PC-3 (cell line): ENCODE measurements around the gene DISC1. TPM values are rescaled to one million over a fixed set of nuclear protein-coding genes. Genes with fewer than 3 reads are reported as not detected.

Experiments used
- ATAC-seq: fragments of 200-7000 bp; cut with Tn5 transposase; 2 replicates; pipeline ENCODE4 v1.9.1; 2020; ENCODE audit warnings: mild to moderate bottlenecking, moderate library complexity
- BruUV-seq: library from RNA; stranded (reverse); fragments of 400-500 nt; replicated peaks from 2 replicates; lab custom pipeline; 2021; lab: Mats Ljungman, UMichigan
- CTCF ChIA-PET: fragments of 300-600 bp; sonication (Branson Sonifier 250); formaldehyde crosslinking; loops from one replicate; lab custom pipeline; 2022; ENCODE audit warnings: antibody characterized with exemption; lab: Charles Lee
- POLR2A ChIA-PET: fragments of 300-600 bp; sonication (Branson Sonifier 250); formaldehyde crosslinking; loops from one replicate; lab custom pipeline; 2022; ENCODE audit warnings: antibody characterized with exemption; ENCODE audit not compliant: unreplicated experiment; lab: Charles Lee
- DNase-seq: peaks from one replicate; pipeline ENCODE4 v3.0.0-alpha.2; 2015
- H2AFZ ChIP-seq: fragments of 300-600 bp; sonication (generic); 2 replicates; pipeline ENCODE4 v1.6.0; 2016; ENCODE audit warnings: antibody characterized with exemption, low read length
- H3F3A ChIP-seq: fragments of 300-600 bp; sonication (generic); one replicate; pipeline ENCODE4 v1.6.0; 2017; ENCODE audit warnings: antibody characterized with exemption, low read length, control low read depth, mild to moderate bottlenecking; ENCODE audit not compliant: unreplicated experiment
- H3K27ac ChIP-seq: fragments of 300-600 bp; sonication (generic); 2 replicates; pipeline ENCODE4 v1.5.1; 2016; ENCODE audit warnings: mild to moderate bottlenecking, low read length
- H3K27me3 ChIP-seq: fragments of 300-600 bp; sonication (generic); 2 replicates; pipeline ENCODE4 v1.6.1; 2016; ENCODE audit warnings: low read length, mixed read lengths
- H3K36me3 ChIP-seq: fragments of 300-600 bp; sonication (generic); 2 replicates; pipeline ENCODE4 v1.6.1; 2016; ENCODE audit warnings: low read depth, mixed run types, low read length, mixed read lengths
- H3K4me1 ChIP-seq: fragments of 300-600 bp; sonication (generic); 2 replicates; pipeline ENCODE4 v1.5.1; 2016; ENCODE audit warnings: low read length; ENCODE audit not compliant: insufficient read depth
- H3K4me2 ChIP-seq: fragments of 300-600 bp; sonication (generic); 2 replicates; pipeline ENCODE4 v1.6.0; 2016; ENCODE audit warnings: low read length
- H3K4me3 ChIP-seq: fragments of 300-600 bp; sonication (generic); 2 replicates; pipeline ENCODE4 v1.5.1; 2016; ENCODE audit warnings: mild to moderate bottlenecking, low read length, mixed read lengths
- H3K79me2 ChIP-seq: fragments of 300-600 bp; sonication (generic); 2 replicates; pipeline ENCODE4 v1.6.1; 2017; ENCODE audit warnings: low read length, mixed read lengths
- H3K9ac ChIP-seq: fragments of 300-600 bp; sonication (generic); 2 replicates; pipeline ENCODE4 v1.6.0; 2016; ENCODE audit warnings: mild to moderate bottlenecking, low read length
- H3K9me2 ChIP-seq: fragments of 300-600 bp; sonication (generic); replicated peaks from 2 replicates; pipeline ENCODE4 v1.6.1; 2016; ENCODE audit warnings: mixed run types, low read length, mixed read lengths
- H3K9me3 ChIP-seq: fragments of 300-600 bp; sonication (generic); 2 replicates; pipeline ENCODE4 v1.6.1; 2016; ENCODE audit warnings: low read length, mixed read lengths
- H4K20me1 ChIP-seq: fragments of 300-600 bp; sonication (generic); 2 replicates; pipeline ENCODE4 v1.6.1; 2016; ENCODE audit warnings: low read length, mixed read lengths
- EZH2 ChIP-seq: fragments of 300-600 bp; sonication (generic); IDR thresholded peaks from one replicate; pipeline ENCODE4 v1.6.1; 2017; ENCODE audit warnings: antibody characterized with exemption, mild to moderate bottlenecking, low read length; ENCODE audit not compliant: unreplicated experiment
- EZH2phosphoT487 ChIP-seq: fragments of 300-600 bp; sonication (generic); IDR thresholded peaks from 2 replicates; pipeline ENCODE4 v1.6.1; 2018; ENCODE audit warnings: mild to moderate bottlenecking, antibody characterized with exemption, low read length, borderline replicate concordance
- intact Hi-C: fragments of 100-400 bp; cut with micrococcal nuclease; formaldehyde crosslinking; loops from 2 replicates; pipeline ENCODE4 v1.9.0; 2023
- total RNA-seq: library from RNA; depleted of rRNA; stranded (reverse); fragments of >200 nt; gene quantifications from 2 replicates; pipeline ENCODE4 v1.2.3, GENCODE V29; 2014
- TF ChIP-seq, protein P1 (sequence below): fragments of 300-600 bp; sonication (generic); conservative IDR thresholded peaks from 2 replicates; pipeline ENCODE4 v1.5.1; 2017; ENCODE audit warnings: antibody characterized with exemption, low read depth, mild to moderate bottlenecking, low read length

DISC1 gene
- total RNA-seq, 1 experiment from 2014 or later: 3.4 TPM

DNA sequence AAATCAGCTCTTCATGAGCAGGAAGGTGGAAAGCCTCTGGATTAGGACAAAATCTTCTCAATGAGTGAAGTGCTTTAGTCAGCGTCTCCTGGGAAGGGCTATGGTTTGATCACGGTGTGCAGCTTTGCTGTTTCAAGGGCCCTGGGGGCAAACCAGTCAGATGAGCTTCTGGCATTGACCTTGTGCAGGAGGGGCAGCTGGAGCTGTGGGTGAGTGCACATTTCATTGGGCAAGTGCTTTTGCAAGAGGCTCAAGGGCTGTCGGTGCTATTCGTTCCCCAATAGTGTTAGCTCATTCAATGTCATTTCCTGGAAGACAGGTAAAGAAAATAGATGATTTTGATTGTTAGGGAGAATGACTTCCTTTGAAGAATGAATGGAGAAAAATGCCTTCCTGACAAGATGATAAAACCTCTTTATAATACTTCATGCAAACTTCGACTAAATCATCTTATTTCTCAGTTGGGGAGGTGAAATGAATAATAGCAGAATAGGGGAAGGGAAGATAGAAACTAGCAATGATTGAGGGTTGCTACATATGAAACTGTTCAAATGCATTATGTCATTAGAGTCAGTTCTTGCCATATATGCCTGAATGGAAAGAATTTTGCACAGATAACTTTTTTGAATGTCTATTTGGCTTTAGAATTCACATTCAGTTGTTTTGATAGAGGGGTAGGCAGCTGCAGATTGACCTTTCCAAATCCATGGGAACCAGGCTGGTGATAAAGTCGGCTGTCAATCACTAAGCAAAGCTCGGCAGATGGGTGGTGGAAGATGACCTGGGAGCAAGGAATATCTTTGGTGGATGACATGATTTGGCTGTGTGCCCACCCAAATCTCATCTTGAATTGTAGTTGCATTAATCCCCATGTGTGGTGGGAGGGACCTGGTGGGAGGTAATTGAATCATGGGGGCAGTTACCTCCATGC, 12.9 kb upstream of the DISC1 start:
- intact Hi-C loops: no loop called here
- H3K79me2 ChIP-seq: no peaks in the 10 kb centered on the region
- no peak overlapping the region for H3K4me3 ChIP-seq
- no peak for TF ChIP-seq EZH2
- TF ChIP-seq EZH2phosphoT487: no peak
- TF ChIP-seq, protein P1, sequence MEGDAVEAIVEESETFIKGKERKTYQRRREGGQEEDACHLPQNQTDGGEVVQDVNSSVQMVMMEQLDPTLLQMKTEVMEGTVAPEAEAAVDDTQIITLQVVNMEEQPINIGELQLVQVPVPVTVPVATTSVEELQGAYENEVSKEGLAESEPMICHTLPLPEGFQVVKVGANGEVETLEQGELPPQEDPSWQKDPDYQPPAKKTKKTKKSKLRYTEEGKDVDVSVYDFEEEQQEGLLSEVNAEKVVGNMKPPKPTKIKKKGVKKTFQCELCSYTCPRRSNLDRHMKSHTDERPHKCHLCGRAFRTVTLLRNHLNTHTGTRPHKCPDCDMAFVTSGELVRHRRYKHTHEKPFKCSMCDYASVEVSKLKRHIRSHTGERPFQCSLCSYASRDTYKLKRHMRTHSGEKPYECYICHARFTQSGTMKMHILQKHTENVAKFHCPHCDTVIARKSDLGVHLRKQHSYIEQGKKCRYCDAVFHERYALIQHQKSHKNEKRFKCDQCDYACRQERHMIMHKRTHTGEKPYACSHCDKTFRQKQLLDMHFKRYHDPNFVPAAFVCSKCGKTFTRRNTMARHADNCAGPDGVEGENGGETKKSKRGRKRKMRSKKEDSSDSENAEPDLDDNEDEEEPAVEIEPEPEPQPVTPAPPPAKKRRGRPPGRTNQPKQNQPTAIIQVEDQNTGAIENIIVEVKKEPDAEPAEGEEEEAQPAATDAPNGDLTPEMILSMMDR: no peak
- H2AFZ ChIP-seq: no peak overlapping the region
- H3F3A ChIP-seq: no peaks in the 10 kb centered on the region
- 0 out of 2 replicates have a peak, but pooled peaks cover 4% of the 10 kb centered on the region for H3K9me2 ChIP-seq
- ATAC-seq (no peak), DNase-seq (no peak)
- no peak overlapping the region for H3K27ac ChIP-seq
- no peak overlapping the region for H3K4me2 ChIP-seq
- ChIA-PET POLR2A (no interaction called here), CTCF (interaction anchor here (0.6 kb wide), 2 partner anchors 11 to 108 kb away, joined by 3 to 9 read pairs; no protein-coding TSS in a partner anchor)
- no peaks in the 10 kb centered on the region for H3K9me3 ChIP-seq
- H3K9ac ChIP-seq: no peak overlapping the region
- no TSS peak for BruUV-seq
- H3K4me1 ChIP-seq: no peaks in the 10 kb centered on the region
- peaks cover 20% of the 10 kb centered on the region; the same call in 1 of the 2 replicates for H3K27me3 ChIP-seq
- H3K36me3 ChIP-seq: no peaks in the 10 kb centered on the region
- H4K20me1 ChIP-seq: no peaks in the 10 kb centered on the region

DNA sequence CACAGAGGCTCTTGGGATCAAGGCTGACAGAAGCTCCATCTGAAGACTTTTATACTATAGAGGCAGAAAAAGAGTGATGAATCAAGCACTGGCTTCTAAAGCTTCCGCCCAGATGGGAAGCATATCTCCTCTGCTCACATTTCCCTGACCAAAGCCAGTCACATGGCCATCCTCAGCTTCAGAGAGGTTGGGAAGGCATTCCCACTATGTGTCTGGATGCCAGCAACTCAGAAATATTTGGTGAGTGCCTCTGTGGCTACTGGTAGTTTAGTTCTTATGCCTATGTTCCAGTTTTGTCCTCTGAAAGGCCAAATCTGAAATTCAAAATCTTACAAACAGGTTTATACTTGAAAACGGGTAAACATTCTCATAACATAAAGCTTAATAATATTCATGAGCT, 9.9 kb upstream of the DISC1 start:
- Histone ChIP-seq H2AFZ (no peak overlapping the region), H3K9ac (no peak overlapping the region), H3K9me2 (0 out of 2 replicates have a peak, but pooled peaks cover 4% of the 10 kb centered on the region), H3K4me2 (no peak overlapping the region), H3K36me3 (no peaks in the 10 kb centered on the region), H3K27me3 (peaks cover 31% of the 10 kb centered on the region; the same call in 1 of the 2 replicates), H3K27ac (no peak overlapping the region), H3K4me1 (no peaks in the 10 kb centered on the region), H3K4me3 (no peak overlapping the region), H3K9me3 (no peaks in the 10 kb centered on the region), H3K79me2 (no peaks in the 10 kb centered on the region), H4K20me1 (no peaks in the 10 kb centered on the region), H3F3A (no peaks in the 10 kb centered on the region)
- DNase-seq (no peak), ATAC-seq (no peak)
- no peak for TF ChIP-seq EZH2
- TF ChIP-seq, protein P1: no peak
- TF ChIP-seq EZH2phosphoT487: no peak
- BruUV-seq: no TSS peak
- POLR2A ChIA-PET: no interaction called here
- CTCF ChIA-PET: no interaction called here
- intact Hi-C loops: no loop called here
